ENCODE measurements around the gene SMIM24. TPM values are rescaled to one million over a fixed set of nuclear protein-coding genes. Genes with fewer than 3 reads are reported as not detected.
"Not testable (repeated sequence)": the region's sequence is repeated elsewhere in the genome, so short reads cannot be mapped to it uniquely, and the experiment has no call there.

SMIM24 gene
- total RNA-seq, 4 donors from 2014 or later, result 0.29 to 0.78 TPM; not detected in 2

GRCh38 chr19:3508771-3509535 lies 28.6 kb upstream of the SMIM24 start:
- H3K4me3 ChIP-seq (ENCODE audit: low read depth, poor library complexity, severe bottlenecking), result no peak overlapping the region
- 87% methylated on average over 22 to 23 of the region's 23 CpGs for WGBS, 2 donors
- TF ChIP-seq POLR2A (IDR thresholded peaks at IDR 0.05), result no peak
- peak in 1 of 2 donors; percentile 85 for DNase-seq (ENCODE audit: low spot score in 2 of 2)
- intact Hi-C loops (cut with DNase I; ENCODE audit: low total_unique reads), result no loop called here

GRCh38 chr19:3508121-3508661 lies 27.9 kb upstream of the SMIM24 start:
- WGBS, 2 donors, result 87% methylated on average over 18 of the region's 18 CpGs
- H3K4me3 ChIP-seq (ENCODE audit: low read depth, poor library complexity, severe bottlenecking); intact Hi-C loops (cut with DNase I; ENCODE audit: low total_unique reads): not testable (repeated sequence)
- DNase-seq (ENCODE audit: low spot score in 2 of 2), result peak in 1 of 2 donors; percentile 80

DNA sequence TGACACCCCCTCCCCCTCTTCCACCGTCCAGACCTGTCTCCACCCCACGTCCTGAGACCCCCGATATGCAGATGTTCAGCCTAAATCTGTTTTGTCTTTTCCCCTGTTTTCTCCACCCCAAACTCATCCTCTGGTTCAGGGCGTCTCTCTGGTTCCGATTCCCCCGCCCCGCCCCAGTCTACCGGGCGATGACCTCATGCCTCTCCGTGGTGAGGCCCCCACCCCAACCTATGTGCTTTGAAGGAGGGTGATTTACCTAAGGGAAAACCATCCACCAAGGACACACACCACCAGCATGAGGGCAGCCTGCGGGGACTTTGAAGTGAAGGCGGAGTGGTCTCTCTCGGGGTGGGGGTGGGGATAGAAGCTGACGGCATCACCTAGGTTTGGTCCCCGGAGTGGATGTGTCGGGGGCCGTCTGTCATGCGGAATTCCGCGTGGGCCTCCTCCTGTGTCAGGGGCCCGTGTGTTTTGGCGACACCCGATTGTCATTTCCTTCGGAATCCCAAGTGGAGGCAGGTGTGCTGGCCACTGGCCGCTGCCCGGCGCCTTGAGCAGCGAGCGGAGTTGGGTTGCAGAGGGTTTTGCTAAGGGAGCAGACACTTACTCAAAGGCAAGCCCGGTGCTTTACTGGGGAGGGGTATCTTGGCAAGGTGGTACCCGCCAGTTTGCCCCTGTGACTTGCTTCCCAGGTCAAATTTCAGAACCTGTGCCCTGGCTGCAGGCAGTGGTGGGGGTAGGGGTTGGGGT lies 27.2 kb upstream of the SMIM24 start:
- intact Hi-C loops (cut with DNase I; ENCODE audit: low total_unique reads), result no loop called here
- DNase-seq (ENCODE audit: low spot score in 2 of 2), result peak in 1 of 2 donors; percentile 88
- no peak overlapping the region for H3K4me3 ChIP-seq (ENCODE audit: low read depth, poor library complexity, severe bottlenecking)
- no peak for TF ChIP-seq POLR2A (IDR thresholded peaks at IDR 0.05)
- TF ChIP-seq, protein P1, sequence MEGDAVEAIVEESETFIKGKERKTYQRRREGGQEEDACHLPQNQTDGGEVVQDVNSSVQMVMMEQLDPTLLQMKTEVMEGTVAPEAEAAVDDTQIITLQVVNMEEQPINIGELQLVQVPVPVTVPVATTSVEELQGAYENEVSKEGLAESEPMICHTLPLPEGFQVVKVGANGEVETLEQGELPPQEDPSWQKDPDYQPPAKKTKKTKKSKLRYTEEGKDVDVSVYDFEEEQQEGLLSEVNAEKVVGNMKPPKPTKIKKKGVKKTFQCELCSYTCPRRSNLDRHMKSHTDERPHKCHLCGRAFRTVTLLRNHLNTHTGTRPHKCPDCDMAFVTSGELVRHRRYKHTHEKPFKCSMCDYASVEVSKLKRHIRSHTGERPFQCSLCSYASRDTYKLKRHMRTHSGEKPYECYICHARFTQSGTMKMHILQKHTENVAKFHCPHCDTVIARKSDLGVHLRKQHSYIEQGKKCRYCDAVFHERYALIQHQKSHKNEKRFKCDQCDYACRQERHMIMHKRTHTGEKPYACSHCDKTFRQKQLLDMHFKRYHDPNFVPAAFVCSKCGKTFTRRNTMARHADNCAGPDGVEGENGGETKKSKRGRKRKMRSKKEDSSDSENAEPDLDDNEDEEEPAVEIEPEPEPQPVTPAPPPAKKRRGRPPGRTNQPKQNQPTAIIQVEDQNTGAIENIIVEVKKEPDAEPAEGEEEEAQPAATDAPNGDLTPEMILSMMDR (IDR thresholded peaks at IDR 0.05), result no peak
- 28 to 35% methylated on average over 31 of the region's 31 CpGs for WGBS, 2 donors

GRCh38 chr19:3506384-3507340 lies 26.3 kb upstream of the SMIM24 start:
- H3K4me3 ChIP-seq (ENCODE audit: low read depth, poor library complexity, severe bottlenecking), result peak overlapping the region; percentile 75
- WGBS, 2 donors, result 0 to 1% methylated on average over 30 to 39 of the region's 69 CpGs
- no peak for TF ChIP-seq POLR2A (IDR thresholded peaks at IDR 0.05)
- TF ChIP-seq, protein P1 (IDR thresholded peaks at IDR 0.05), result no peak
- DNase-seq (ENCODE audit: low spot score in 2 of 2), result peak; percentile 27 to 92
- intact Hi-C loops (cut with DNase I; ENCODE audit: low total_unique reads), result no loop called here

DNA sequence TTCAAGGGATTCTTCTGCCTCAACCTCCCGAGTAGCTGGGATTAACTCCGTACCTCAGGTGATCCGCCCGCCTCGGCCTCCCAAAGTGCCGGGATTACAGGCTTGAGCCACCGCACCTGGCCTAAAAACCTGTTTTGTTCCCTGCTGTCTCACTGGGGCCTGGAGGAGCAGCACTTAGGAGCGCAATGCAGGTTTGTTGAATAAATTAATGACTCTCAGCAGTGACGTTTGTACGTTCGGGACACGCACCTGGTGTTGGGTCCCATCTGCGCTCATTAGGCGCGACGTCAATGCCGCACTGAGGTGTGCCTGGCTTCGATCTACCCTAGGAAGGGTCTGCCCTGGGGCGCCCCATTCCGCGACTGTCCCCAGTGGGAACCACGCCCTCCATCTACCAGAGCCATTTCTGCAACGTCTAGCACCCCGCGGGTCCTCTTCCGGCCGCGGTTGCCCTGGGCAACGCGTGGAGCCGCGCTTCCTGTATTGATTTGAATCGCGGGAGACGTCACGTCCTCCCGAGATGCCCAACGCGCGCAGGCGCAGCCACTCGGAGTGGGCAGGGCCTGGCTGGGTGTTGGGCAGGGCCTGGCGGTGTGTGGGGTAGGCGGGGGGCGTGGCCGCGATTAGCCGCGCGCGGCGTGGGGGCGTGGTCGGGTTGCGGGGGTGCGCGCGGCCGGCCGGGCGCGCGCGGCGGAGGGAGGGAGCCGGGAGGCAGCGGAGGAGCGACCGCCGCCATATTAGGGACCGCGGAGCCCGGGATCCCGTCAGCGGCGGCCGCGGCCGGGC lies 25.5 kb upstream of the SMIM24 start, which contains the start of gene FZR1:
TSS of gene FZR1 (plus strand) at position 714 of the 786 bp plus-strand sequence. CDS start 16,679 bp downstream, outside the sequence.
- intact Hi-C loops (cut with DNase I; ENCODE audit: low total_unique reads), result no loop called here
- TF ChIP-seq, protein P1 (IDR thresholded peaks at IDR 0.05), result no peak
- peak in 1 of 2 donors; percentile 53 for TF ChIP-seq POLR2A (IDR thresholded peaks at IDR 0.05)
- peak within 1 kb of the TSS; percentile 75 for H3K4me3 ChIP-seq (ENCODE audit: low read depth, poor library complexity, severe bottlenecking)
- 1 to 3% methylated on average over 22 to 54 of the region's 79 CpGs for WGBS, 2 donors
- peak; percentile 98 to 100 for DNase-seq (ENCODE audit: low spot score in 2 of 2)

Measured in lower leg skin (tissue), 4 donors.